GM12892 (cell line): ENCODE results near the gene SLC28A1.

Experiments used
- DNase-seq: peaks from one replicate; pipeline ENCODE4 v3.0.0; 2011; ENCODE audit not compliant: insufficient read length
- FAIRE-seq: peaks from 2 replicates; lab custom pipeline; 2011; peaks lifted over from hg19 to GRCh38; lab: Jason Lieb, UNC
- POLR2A ChIP-seq: IDR thresholded peaks from 2 replicates; pipeline ENCODE4 v1.6.1; 2011; ENCODE audit warnings: low read depth, low read length, control low read depth
- POLR2AphosphoS5 ChIP-seq: IDR thresholded peaks from 2 replicates; pipeline ENCODE4 v1.6.1; 2011; ENCODE audit warnings: low read depth, low read length, control low read depth
- TAF1 ChIP-seq: IDR thresholded peaks from 2 replicates; pipeline ENCODE4 v1.6.1; 2011; ENCODE audit warnings: low read depth, mild to moderate bottlenecking, control low read depth, low read length, borderline replicate concordance

The SLC28A1 gene

GRCh38 chr15:84880822-84881519, 3.5 kb upstream of the SLC28A1 start:
- DNase-seq (no peak), FAIRE-seq (no peak)
- TF ChIP-seq POLR2A = no peak
- TF ChIP-seq POLR2AphosphoS5 = no peak
- no peak for TF ChIP-seq TAF1

- FAIRE-seq = no peak
These were observed 3.0 kb upstream of the SLC28A1 start for GRCh38 chr15:84881520-84881830.

GRCh38 chr15:84883466-84883865, 996 bp upstream of the SLC28A1 start:
- DNase-seq (no peak), FAIRE-seq (no peak)
- TF ChIP-seq POLR2A (no peak), TAF1 (no peak), POLR2AphosphoS5 (no peak)

More at GRCh38 chr15:84881520-84881830, 3.0 kb upstream of the SLC28A1 start:
- DNase-seq = no peak
- TF ChIP-seq TAF1 = no peak
- TF ChIP-seq POLR2A = no peak
- no peak for TF ChIP-seq POLR2AphosphoS5

GRCh38 chr15:84885801-84886200, 1.3 kb downstream of the SLC28A1 start:
- DNase-seq (no peak), FAIRE-seq (no peak)
- TF ChIP-seq TAF1 (no peak), POLR2A (no peak), POLR2AphosphoS5 (no peak)

- FAIRE-seq (no peak), DNase-seq (no peak)
- TF ChIP-seq POLR2AphosphoS5 = no peak
- TF ChIP-seq TAF1 = no peak
- TF ChIP-seq POLR2A = no peak
These were observed 1.9 kb downstream of the SLC28A1 start for GRCh38 chr15:84886211-84886983.

GRCh38 chr15:84886984-84887299, 2.5 kb downstream of the SLC28A1 start:
- no peak for TF ChIP-seq POLR2AphosphoS5
- TF ChIP-seq POLR2A = no peak
- TF ChIP-seq TAF1 = no peak
- no peak for FAIRE-seq

GRCh38 chr15:84887938-84888337, 3.5 kb downstream of the SLC28A1 start:
- DNase-seq = no peak
- TF ChIP-seq POLR2AphosphoS5 (no peak), POLR2A (no peak)
- no peak for FAIRE-seq

More at GRCh38 chr15:84886984-84887299, 2.5 kb downstream of the SLC28A1 start:
- no peak for DNase-seq

GRCh38 chr15:84888639-84889038, 4.2 kb downstream of the SLC28A1 start:
- no peak for TF ChIP-seq POLR2AphosphoS5
- TF ChIP-seq POLR2A = no peak
- TF ChIP-seq TAF1 = no peak
- FAIRE-seq = no peak
- DNase-seq = no peak

GRCh38 chr15:84889313-84889990, 5.0 kb downstream of the SLC28A1 start:
- FAIRE-seq (no peak), DNase-seq (no peak)
- TF ChIP-seq POLR2A (no peak), TAF1 (no peak), POLR2AphosphoS5 (no peak)

GRCh38 chr15:84889991-84890669, 5.7 kb downstream of the SLC28A1 start:
- FAIRE-seq (no peak), DNase-seq (no peak)

GRCh38 chr15:84890670-84891162, 6.3 kb downstream of the SLC28A1 start:
- TF ChIP-seq TAF1 (no peak), POLR2A (no peak), POLR2AphosphoS5 (no peak)
- DNase-seq (no peak), FAIRE-seq (no peak)

More at GRCh38 chr15:84889991-84890669, 5.7 kb downstream of the SLC28A1 start:
- TF ChIP-seq POLR2A = no peak
- no peak for TF ChIP-seq TAF1
- no peak for TF ChIP-seq POLR2AphosphoS5
